Measurements from ENCODE around the gene GPATCH4.

The GPATCH4 gene

DNA sequence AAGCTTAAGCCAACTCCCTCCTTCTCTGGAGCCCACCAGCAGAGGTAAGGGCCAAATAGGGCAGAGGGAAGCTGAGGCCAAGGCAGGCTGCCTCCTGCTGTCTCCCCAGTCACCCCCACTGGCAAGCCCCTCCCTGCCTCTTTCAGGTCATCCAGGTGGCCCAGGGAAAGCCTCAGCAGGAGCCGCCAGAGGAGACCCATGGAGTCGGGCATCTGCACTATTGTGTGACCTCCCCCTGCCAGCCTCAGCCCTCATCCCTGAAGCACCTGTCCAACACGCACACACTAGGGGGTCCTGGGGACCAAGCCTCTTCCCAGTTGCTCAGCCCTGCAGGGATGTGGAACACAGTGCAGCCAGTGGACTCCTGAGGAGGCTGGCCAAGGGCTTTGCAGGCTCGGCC lies 15.0 kb downstream of the GPATCH4 start:
- Mint-ChIP-seq H3K4me1 (ENCODE audit: low read depth) (peaks cover 15% of the 10 kb centered on the region), H3K27me3 (ENCODE audit: low read depth) (no peaks in the 10 kb centered on the region), H3K36me3 (ENCODE audit: low read depth) (no peaks in the 10 kb centered on the region), H3K9me3 (no peaks in the 10 kb centered on the region), H3K27ac (no peak overlapping the region), H3K4me3 (no peak overlapping the region)
- no peak for DNase-seq (ENCODE audit: low spot score)

- H3K27me3 Mint-ChIP-seq (ENCODE audit: low read depth): no peaks in the 10 kb centered on the region
- no peak for DNase-seq (ENCODE audit: low spot score)
- no peaks in the 10 kb centered on the region for H3K9me3 Mint-ChIP-seq
- H3K27ac Mint-ChIP-seq: no peak overlapping the region
- no peaks in the 10 kb centered on the region for H3K36me3 Mint-ChIP-seq (ENCODE audit: low read depth)
- peaks cover 8% of the 10 kb centered on the region for H3K4me1 Mint-ChIP-seq (ENCODE audit: low read depth)
- no peak overlapping the region for H3K4me3 Mint-ChIP-seq
Measured at GRCh38 chr1:156584813-156585212, 16.5 kb downstream of the GPATCH4 start.

DNA sequence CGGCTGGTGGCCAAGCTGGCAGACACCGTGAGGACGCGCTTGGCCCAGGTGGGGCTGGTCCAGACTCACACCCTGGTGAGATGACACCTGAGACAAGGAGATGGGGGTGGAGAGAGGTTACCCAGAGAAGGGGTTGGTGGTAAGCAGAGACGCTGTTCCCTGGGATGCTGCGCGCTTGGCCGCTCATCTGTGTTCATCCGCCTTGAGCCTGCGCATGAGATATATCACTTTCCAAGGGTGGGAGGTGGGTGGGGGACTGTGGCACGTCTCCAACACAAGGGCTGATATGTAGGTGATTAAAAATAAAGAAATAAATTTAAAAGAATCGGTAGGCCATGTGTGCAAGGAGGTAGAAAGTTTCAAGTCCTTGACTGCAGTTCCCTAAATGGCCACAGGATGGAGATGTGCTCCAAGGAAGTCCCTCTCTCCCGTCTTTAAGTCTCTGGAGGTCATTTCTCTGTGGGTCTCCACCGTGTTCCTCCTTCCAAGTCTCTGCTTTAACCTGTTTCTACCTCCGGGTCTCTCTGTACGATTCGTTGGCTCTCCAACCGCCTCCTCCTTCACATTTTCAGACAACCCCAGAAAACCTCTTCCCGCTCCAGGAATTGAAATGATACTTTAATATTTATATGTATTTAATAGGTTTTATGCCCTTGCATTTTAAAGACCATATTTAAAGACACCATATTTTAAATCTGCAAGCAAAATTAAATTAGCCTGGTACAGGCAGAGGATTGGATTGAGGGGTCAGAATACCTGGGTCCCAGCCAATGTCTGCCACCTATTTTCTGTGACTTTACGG lies 17.3 kb downstream of the GPATCH4 start:
- peaks cover 8% of the 10 kb centered on the region for H3K4me1 Mint-ChIP-seq (ENCODE audit: low read depth)
- no peak overlapping the region for H3K4me3 Mint-ChIP-seq
- H3K27me3 Mint-ChIP-seq (ENCODE audit: low read depth): no peaks in the 10 kb centered on the region
- H3K27ac Mint-ChIP-seq: no peak overlapping the region
- no peaks in the 10 kb centered on the region for H3K36me3 Mint-ChIP-seq (ENCODE audit: low read depth)
- no peaks in the 10 kb centered on the region for H3K9me3 Mint-ChIP-seq
- peak; percentile 50 for DNase-seq (ENCODE audit: low spot score)

DNA sequence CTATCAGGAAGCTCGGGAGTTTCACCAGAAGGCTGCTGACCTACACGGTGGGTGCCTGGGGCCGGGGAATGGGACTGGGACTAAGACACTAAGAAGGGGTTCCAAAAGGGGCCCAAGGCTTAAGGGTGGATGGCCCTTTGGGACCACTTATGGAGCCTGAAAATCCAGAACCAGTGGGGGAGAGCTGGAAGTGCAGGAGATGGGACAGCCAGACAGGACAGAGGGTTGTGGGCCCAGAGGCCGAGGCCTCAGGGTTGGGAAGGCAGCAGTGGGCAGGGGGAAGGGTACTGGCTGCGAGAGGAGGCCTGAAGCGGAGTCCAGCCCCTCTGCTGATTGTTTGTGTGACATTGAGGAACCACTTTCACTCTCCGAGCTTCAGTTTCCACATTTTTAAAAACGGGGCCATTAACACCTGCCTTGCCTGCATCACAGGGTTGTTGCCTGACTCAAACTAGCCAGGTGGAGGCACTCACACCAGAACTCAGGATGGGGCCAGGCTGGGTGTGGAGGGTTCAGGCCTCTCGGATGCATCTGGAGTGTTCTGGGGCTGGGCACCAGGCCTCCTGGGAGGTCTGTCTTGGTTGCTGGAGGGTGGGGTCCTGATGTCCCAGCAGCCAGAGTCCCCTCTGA lies 18.8 kb downstream of the GPATCH4 start:
- H3K27me3 Mint-ChIP-seq (ENCODE audit: low read depth): peaks cover 2% of the 10 kb centered on the region
- no peaks in the 10 kb centered on the region for H3K9me3 Mint-ChIP-seq
- no peak for DNase-seq (ENCODE audit: low spot score)
- H3K27ac Mint-ChIP-seq: peak overlapping the region; percentile 58
- no peaks in the 10 kb centered on the region for H3K36me3 Mint-ChIP-seq (ENCODE audit: low read depth)
- H3K4me1 Mint-ChIP-seq (ENCODE audit: low read depth): peaks cover 10% of the 10 kb centered on the region
- peak overlapping the region; percentile 48 for H3K4me3 Mint-ChIP-seq

- H3K27me3 Mint-ChIP-seq (ENCODE audit: low read depth): peaks cover 2% of the 10 kb centered on the region
- peak overlapping the region; percentile 64 for H3K27ac Mint-ChIP-seq
- peak overlapping the region; percentile 48 for H3K4me3 Mint-ChIP-seq
- H3K36me3 Mint-ChIP-seq (ENCODE audit: low read depth): no peaks in the 10 kb centered on the region
- H3K4me1 Mint-ChIP-seq (ENCODE audit: low read depth): peaks cover 10% of the 10 kb centered on the region
- H3K9me3 Mint-ChIP-seq: no peaks in the 10 kb centered on the region
- no peak for DNase-seq (ENCODE audit: low spot score)
Measured at GRCh38 chr1:156581661-156582387, 19.5 kb downstream of the GPATCH4 start.

GRCh38 chr1:156579472-156579871 lies 21.8 kb downstream of the GPATCH4 start, which contains the start of gene TTC24:
TSS of gene TTC24 (plus strand) at chr1:156579723. CDS start at chr1:156581365, 1,642 bp downstream.
- peaks cover 10% of the 10 kb centered on the region for H3K4me1 Mint-ChIP-seq (ENCODE audit: low read depth)
- no peak within 1 kb of the TSS for H3K27ac Mint-ChIP-seq
- H3K4me3 Mint-ChIP-seq: no peak within 1 kb of the TSS
- H3K36me3 Mint-ChIP-seq (ENCODE audit: low read depth): no peaks in the 10 kb centered on the region
- peaks cover 6% of the 10 kb centered on the region for H3K27me3 Mint-ChIP-seq (ENCODE audit: low read depth)
- H3K9me3 Mint-ChIP-seq: no peaks in the 10 kb centered on the region
- DNase-seq (ENCODE audit: low spot score): no peak

GRCh38 chr1:156578055-156578454 lies 23.2 kb downstream of the GPATCH4 start:
- H3K27me3 Mint-ChIP-seq (ENCODE audit: low read depth): peaks cover 15% of the 10 kb centered on the region
- H3K9me3 Mint-ChIP-seq: no peaks in the 10 kb centered on the region
- H3K36me3 Mint-ChIP-seq (ENCODE audit: low read depth): no peaks in the 10 kb centered on the region
- no peak for DNase-seq (ENCODE audit: low spot score)
- no peak overlapping the region for H3K4me3 Mint-ChIP-seq
- peaks cover 6% of the 10 kb centered on the region for H3K4me1 Mint-ChIP-seq (ENCODE audit: low read depth)
- peak overlapping the region; percentile 28 for H3K27ac Mint-ChIP-seq

GRCh38 chr1:156577550-156577949 lies 23.7 kb downstream of the GPATCH4 start:
- H3K4me1 Mint-ChIP-seq (ENCODE audit: low read depth): peaks cover 11% of the 10 kb centered on the region
- H3K9me3 Mint-ChIP-seq: no peaks in the 10 kb centered on the region
- peaks cover 19% of the 10 kb centered on the region for H3K27me3 Mint-ChIP-seq (ENCODE audit: low read depth)
- DNase-seq (ENCODE audit: low spot score): no peak
- H3K4me3 Mint-ChIP-seq: no peak overlapping the region
- no peak overlapping the region for H3K27ac Mint-ChIP-seq
- H3K36me3 Mint-ChIP-seq (ENCODE audit: low read depth): no peaks in the 10 kb centered on the region

GRCh38 chr1:156574039-156574633 lies 27.1 kb downstream of the GPATCH4 start:
- Mint-ChIP-seq H3K27me3 (ENCODE audit: low read depth) (peaks cover 19% of the 10 kb centered on the region), H3K4me1 (ENCODE audit: low read depth) (peaks cover 23% of the 10 kb centered on the region), H3K4me3 (no peak overlapping the region), H3K36me3 (ENCODE audit: low read depth) (peaks cover 6% of the 10 kb centered on the region), H3K27ac (no peak overlapping the region), H3K9me3 (no peaks in the 10 kb centered on the region)
- DNase-seq (ENCODE audit: low spot score): no peak

GRCh38 chr1:156572663-156573018 lies 28.6 kb downstream of the GPATCH4 start:
- peaks cover 17% of the 10 kb centered on the region for H3K27me3 Mint-ChIP-seq (ENCODE audit: low read depth)
- no peaks in the 10 kb centered on the region for H3K9me3 Mint-ChIP-seq
- H3K27ac Mint-ChIP-seq: no peak overlapping the region
- no peak for DNase-seq (ENCODE audit: low spot score)
- peaks cover 8% of the 10 kb centered on the region for H3K36me3 Mint-ChIP-seq (ENCODE audit: low read depth)
- H3K4me3 Mint-ChIP-seq: peak overlapping the region; percentile 95
- H3K4me1 Mint-ChIP-seq (ENCODE audit: low read depth): peaks cover 20% of the 10 kb centered on the region

- H3K27me3 Mint-ChIP-seq (ENCODE audit: low read depth): peaks cover 17% of the 10 kb centered on the region
- peaks cover 20% of the 10 kb centered on the region for H3K4me1 Mint-ChIP-seq (ENCODE audit: low read depth)
- H3K27ac Mint-ChIP-seq: peak within 1 kb of the TSS; percentile 76
- no peaks in the 10 kb centered on the region for H3K9me3 Mint-ChIP-seq
- H3K4me3 Mint-ChIP-seq: peak within 1 kb of the TSS; percentile 95
- DNase-seq (ENCODE audit: low spot score): peak; percentile 72
- peaks cover 8% of the 10 kb centered on the region for H3K36me3 Mint-ChIP-seq (ENCODE audit: low read depth)
Measured at GRCh38 chr1:156571919-156572662, 29.2 kb downstream of the GPATCH4 start, which contains the start of gene IQGAP3. TSS of gene IQGAP3 (minus strand) at chr1:156572565. CDS start at chr1:156572529, 36 bp downstream.

DNA sequence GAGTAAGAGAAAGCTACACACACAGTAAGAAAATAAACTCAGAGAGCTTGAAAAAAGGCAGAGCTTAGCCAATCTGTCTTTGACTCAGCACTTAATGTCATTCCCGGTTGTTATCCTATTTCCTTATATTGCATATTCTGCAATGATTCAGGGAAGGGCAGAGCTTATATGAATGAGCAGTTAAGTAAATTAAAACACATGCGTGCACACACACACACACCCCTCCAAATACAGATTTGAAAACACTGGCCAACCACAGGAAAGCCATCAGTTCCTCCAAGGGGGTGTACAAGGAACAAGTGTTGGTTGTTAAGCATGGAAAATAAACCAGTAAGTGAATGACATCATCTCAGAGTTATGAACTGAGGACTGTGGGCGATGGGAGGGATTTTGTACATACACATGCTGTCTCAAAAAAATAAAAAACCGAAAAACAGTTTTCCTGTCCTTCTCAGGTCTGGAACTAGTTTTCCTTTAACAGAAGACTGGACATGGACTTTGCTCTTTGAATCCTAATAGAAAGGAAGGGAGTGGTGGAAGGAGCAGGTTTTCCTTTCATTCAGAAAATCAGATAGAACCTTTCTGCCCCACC lies 29.9 kb downstream of the GPATCH4 start:
- no peak for DNase-seq (ENCODE audit: low spot score)
- Mint-ChIP-seq H3K9me3 (no peaks in the 10 kb centered on the region), H3K36me3 (ENCODE audit: low read depth) (peaks cover 8% of the 10 kb centered on the region), H3K4me3 (peak overlapping the region; percentile 95), H3K4me1 (ENCODE audit: low read depth) (peaks cover 20% of the 10 kb centered on the region), H3K27me3 (ENCODE audit: low read depth) (peaks cover 17% of the 10 kb centered on the region), H3K27ac (no peak overlapping the region)

GRCh38 chr1:156566436-156566835 lies 34.8 kb downstream of the GPATCH4 start:
- H3K4me1 Mint-ChIP-seq (ENCODE audit: low read depth): peaks cover 7% of the 10 kb centered on the region
- DNase-seq (ENCODE audit: low spot score): no peak
- H3K27ac Mint-ChIP-seq: no peak overlapping the region
- H3K27me3 Mint-ChIP-seq (ENCODE audit: low read depth): no peaks in the 10 kb centered on the region
- peaks cover 12% of the 10 kb centered on the region for H3K36me3 Mint-ChIP-seq (ENCODE audit: low read depth)
- no peak overlapping the region for H3K4me3 Mint-ChIP-seq
- no peaks in the 10 kb centered on the region for H3K9me3 Mint-ChIP-seq
